Measurements from ENCODE around the gene NEK9.

The NEK9 gene

DNA sequence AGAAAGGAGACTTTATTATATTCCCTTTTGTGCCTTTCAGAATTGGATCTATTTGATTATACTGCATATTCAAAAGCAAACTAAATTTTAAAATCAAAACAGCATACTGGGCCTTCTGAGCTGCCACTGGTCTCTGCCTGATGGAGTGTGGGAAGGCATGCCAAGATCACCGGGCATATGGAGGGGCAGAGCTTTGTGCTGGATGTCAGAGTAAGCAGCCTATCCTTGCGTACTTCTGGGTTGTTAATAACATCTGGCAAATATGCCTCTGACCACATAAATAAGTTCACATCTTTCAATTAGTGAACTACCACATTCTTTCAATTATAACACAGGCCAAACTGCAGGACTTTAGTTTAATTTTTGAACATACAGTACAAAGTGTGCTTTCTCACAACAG, 93.9 kb downstream of the NEK9 start:
- no peak for TF ChIP-seq ZNF274 (IDR thresholded peaks at IDR 0.05; ENCODE audit: low read depth, low read length)
- H3K4me3 ChIP-seq (ENCODE audit: low read length): no peak overlapping the region

DNA sequence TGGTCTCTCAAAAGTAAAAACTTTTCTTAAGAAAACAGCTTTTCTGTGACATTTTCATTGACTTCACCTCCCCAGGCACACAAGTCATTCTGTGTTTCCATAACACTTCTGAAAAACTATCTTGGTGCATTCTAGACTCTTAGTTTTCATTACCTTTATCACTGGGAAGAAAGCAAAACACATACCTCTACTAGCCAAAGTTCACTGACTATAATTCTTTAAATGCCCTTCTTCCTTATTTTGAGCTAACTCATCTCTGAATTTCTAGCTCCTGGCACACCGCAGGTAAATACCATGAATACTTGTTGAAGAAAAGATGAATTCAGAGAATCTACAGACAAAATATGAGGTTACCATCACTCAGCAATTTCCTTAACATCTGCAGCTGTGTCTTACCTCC, 96.7 kb downstream of the NEK9 start:
- no peak overlapping the region for H3K4me3 ChIP-seq (ENCODE audit: low read length)
- TF ChIP-seq ZNF274 (IDR thresholded peaks at IDR 0.05; ENCODE audit: low read depth, low read length): no peak

All from GM08714 (cell line).